ENCODE measurements around the gene RXRA.

Gene RXRA

DNA sequence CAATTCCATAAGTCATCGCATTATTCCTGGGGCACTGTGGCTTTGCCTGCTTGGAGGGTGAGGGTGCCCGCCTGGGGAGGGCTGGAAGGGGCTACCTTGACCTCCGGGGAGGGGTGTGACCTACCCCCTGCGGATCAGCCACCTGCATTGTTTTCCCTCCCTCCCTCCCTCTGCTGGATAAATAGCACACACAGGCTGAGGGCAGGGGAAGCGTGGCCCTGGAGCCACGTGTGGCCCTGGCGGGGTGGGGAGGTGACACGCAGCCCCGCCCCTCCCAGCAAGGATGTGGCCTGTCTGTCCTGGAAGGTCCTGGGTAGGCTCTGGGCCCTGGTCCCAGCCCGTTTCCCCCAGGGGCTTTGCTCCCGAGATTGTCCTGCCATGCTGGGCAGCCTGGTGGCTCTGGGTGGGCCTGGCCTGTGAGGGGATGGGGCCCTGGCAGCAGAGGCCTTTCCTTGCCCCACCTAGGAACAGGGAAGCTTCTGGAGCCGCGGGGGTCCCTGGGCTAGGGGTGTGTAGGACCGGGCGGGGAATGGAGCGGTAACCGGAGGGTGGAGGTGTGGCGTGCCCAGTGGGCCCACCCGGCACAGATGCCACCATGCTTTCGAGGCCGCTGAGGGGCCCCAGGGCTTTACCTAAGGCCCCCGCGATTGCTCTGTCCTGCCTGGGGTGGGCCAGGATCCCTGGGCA is 33.4 kb downstream of the RXRA start:
- H3K36me3 ChIP-seq (ENCODE audit: control insufficient read depth in 2 of 2, insufficient read depth in 1 of 2, low read length in 2 of 2), result no peaks in the 10 kb centered on the region
- no peak overlapping the region for H3K4me3 ChIP-seq (ENCODE audit: low read depth, low read length)
- H3K4me1 ChIP-seq (ENCODE audit: control insufficient read depth, insufficient read depth, low read length), result no peaks in the 10 kb centered on the region; the same call in 1 of the 2 replicates
- ChIA-PET CTCF (interaction anchor here (0.5 kb wide), 1 partner anchor 13 kb away, joined by 4 read pairs; no protein-coding TSS in a partner anchor), POLR2A (no interaction called here)
- TF ChIP-seq SP3 (tag by site-specific recombination; IDR thresholded peaks at IDR 0.05) (no peak), ZNF585B (tag by site-specific recombination; IDR thresholded peaks at IDR 0.05) (no peak), GLIS2 (tag by site-specific recombination; IDR thresholded peaks at IDR 0.05) (peak; percentile 29), GLIS1 (tag by site-specific recombination; IDR thresholded peaks at IDR 0.05) (peak; percentile 32; the same call in 1 of the 2 replicates), ZNF274 (IDR thresholded peaks at IDR 0.05; ENCODE audit: low read length) (no peak), ZNF274 (tag by site-specific recombination; IDR thresholded peaks at IDR 0.05; ENCODE audit: borderline replicate concordance) (no peak), KLF1 (tag by site-specific recombination; IDR thresholded peaks at IDR 0.05) (peak; percentile 75)
- TF ChIP-seq, protein P1, sequence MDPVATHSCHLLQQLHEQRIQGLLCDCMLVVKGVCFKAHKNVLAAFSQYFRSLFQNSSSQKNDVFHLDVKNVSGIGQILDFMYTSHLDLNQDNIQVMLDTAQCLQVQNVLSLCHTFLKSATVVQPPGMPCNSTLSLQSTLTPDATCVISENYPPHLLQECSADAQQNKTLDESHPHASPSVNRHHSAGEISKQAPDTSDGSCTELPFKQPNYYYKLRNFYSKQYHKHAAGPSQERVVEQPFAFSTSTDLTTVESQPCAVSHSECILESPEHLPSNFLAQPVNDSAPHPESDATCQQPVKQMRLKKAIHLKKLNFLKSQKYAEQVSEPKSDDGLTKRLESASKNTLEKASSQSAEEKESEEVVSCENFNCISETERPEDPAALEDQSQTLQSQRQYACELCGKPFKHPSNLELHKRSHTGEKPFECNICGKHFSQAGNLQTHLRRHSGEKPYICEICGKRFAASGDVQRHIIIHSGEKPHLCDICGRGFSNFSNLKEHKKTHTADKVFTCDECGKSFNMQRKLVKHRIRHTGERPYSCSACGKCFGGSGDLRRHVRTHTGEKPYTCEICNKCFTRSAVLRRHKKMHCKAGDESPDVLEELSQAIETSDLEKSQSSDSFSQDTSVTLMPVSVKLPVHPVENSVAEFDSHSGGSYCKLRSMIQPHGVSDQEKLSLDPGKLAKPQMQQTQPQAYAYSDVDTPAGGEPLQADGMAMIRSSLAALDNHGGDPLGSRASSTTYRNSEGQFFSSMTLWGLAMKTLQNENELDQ (tag by site-specific recombination; IDR thresholded peaks at IDR 0.05; ENCODE audit: low read depth), result no peak
- H3K9me3 ChIP-seq (ENCODE audit: control insufficient read depth, insufficient read depth, low read depth, low read length), result no peaks in the 10 kb centered on the region
- H3K27ac ChIP-seq (ENCODE audit: extremely low read depth, low read depth, low read length), result no peak overlapping the region

DNA sequence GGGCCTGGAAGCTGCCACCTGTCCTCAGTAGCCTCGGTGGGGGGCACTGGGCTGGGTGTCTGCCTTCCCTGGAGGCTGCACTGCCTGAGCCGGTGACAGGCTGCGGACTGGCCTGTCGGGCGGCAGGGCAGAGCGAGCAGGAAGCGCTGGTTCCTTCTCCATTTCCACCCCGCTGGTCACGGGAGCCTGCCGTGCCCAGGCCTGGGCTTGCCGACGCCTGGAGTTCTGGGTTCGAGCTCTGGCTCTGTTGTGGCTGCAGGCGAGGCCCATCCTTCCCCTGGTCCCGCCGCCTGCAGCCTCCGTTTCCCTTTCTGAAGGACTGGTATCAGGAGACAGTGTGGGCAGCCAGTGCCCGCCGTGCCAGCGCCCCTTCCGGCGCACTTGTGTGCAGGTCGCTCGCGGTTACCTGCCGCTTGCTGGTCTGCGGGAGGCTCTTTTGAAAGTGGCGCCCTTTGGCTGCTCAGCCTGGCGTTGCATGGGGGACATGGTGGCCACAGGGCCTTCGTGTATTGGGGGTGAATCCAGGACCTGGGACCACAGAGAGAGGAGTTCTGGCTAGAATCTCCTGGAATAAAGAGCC is 34.0 kb downstream of the RXRA start:
- H3K4me1 ChIP-seq (ENCODE audit: control insufficient read depth, insufficient read depth, low read length), result no peaks in the 10 kb centered on the region; the same call in 1 of the 2 replicates
- H3K27ac ChIP-seq (ENCODE audit: extremely low read depth, low read depth, low read length), result no peak overlapping the region
- TF ChIP-seq ZNF302 (tag by site-specific recombination; IDR thresholded peaks at IDR 0.05; ENCODE audit: low read depth), result no peak
- TF ChIP-seq, protein P2, sequence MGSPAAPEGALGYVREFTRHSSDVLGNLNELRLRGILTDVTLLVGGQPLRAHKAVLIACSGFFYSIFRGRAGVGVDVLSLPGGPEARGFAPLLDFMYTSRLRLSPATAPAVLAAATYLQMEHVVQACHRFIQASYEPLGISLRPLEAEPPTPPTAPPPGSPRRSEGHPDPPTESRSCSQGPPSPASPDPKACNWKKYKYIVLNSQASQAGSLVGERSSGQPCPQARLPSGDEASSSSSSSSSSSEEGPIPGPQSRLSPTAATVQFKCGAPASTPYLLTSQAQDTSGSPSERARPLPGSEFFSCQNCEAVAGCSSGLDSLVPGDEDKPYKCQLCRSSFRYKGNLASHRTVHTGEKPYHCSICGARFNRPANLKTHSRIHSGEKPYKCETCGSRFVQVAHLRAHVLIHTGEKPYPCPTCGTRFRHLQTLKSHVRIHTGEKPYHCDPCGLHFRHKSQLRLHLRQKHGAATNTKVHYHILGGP (tag by site-specific recombination; IDR thresholded peaks at IDR 0.05), result no peak
- no peak for TF ChIP-seq ZNF596 (tag by site-specific recombination; IDR thresholded peaks at IDR 0.05)
- TF ChIP-seq GLIS1 (tag by site-specific recombination; IDR thresholded peaks at IDR 0.05), result peak; percentile 71
- TF ChIP-seq, protein P3, sequence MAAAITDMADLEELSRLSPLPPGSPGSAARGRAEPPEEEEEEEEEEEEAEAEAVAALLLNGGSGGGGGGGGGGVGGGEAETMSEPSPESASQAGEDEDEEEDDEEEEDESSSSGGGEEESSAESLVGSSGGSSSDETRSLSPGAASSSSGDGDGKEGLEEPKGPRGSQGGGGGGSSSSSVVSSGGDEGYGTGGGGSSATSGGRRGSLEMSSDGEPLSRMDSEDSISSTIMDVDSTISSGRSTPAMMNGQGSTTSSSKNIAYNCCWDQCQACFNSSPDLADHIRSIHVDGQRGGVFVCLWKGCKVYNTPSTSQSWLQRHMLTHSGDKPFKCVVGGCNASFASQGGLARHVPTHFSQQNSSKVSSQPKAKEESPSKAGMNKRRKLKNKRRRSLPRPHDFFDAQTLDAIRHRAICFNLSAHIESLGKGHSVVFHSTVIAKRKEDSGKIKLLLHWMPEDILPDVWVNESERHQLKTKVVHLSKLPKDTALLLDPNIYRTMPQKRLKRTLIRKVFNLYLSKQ (tag by site-specific recombination; IDR thresholded peaks at IDR 0.05; ENCODE audit: borderline replicate concordance), result no peak
- TF ChIP-seq, protein P4, sequence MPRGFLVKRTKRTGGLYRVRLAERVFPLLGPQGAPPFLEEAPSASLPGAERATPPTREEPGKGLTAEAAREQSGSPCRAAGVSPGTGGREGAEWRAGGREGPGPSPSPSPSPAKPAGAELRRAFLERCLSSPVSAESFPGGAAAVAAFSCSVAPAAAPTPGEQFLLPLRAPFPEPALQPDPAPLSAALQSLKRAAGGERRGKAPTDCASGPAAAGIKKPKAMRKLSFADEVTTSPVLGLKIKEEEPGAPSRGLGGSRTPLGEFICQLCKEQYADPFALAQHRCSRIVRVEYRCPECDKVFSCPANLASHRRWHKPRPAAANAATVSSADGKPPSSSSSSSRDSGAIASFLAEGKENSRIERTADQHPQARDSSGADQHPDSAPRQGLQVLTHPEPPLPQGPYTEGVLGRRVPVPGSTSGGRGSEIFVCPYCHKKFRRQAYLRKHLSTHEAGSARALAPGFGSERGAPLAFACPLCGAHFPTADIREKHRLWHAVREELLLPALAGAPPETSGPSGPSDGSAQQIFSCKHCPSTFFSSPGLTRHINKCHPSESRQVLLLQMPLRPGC (tag by site-specific recombination; IDR thresholded peaks at IDR 0.05), result no peak
- TF ChIP-seq, protein P5, sequence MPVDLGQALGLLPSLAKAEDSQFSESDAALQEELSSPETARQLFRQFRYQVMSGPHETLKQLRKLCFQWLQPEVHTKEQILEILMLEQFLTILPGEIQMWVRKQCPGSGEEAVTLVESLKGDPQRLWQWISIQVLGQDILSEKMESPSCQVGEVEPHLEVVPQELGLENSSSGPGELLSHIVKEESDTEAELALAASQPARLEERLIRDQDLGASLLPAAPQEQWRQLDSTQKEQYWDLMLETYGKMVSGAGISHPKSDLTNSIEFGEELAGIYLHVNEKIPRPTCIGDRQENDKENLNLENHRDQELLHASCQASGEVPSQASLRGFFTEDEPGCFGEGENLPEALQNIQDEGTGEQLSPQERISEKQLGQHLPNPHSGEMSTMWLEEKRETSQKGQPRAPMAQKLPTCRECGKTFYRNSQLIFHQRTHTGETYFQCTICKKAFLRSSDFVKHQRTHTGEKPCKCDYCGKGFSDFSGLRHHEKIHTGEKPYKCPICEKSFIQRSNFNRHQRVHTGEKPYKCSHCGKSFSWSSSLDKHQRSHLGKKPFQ (tag by site-specific recombination; IDR thresholded peaks at IDR 0.05), result no peak
- ChIA-PET CTCF (interaction anchor here (0.5 kb wide), 1 partner anchor 14 kb away, joined by 4 read pairs; no protein-coding TSS in a partner anchor), POLR2A (no interaction called here)
- H3K4me3 ChIP-seq (ENCODE audit: low read depth, low read length), result no peak overlapping the region
- no peaks in the 10 kb centered on the region for H3K9me3 ChIP-seq (ENCODE audit: control insufficient read depth, insufficient read depth, low read depth, low read length)
- H3K36me3 ChIP-seq (ENCODE audit: control insufficient read depth in 2 of 2, insufficient read depth in 1 of 2, low read length in 2 of 2), result no peaks in the 10 kb centered on the region

All from HEK293 (cell line).